Stomach (tissue), 19 donors: ENCODE results near the gene HTR3C. TPM values are rescaled to one million over a fixed set of nuclear protein-coding genes. Genes with fewer than 3 reads are reported as not detected.

ENCODE experiments used
- DNase-seq, 2 donors: peaks; one replicate each; pipeline versions ENCODE4 v3.0.0 to v3.0.0-alpha.2; 2013 to 2019
- H3K27ac ChIP-seq, 5 donors: fragments of 200-600 bp in 4 of 5; sonication (generic) in 4 of 5; one replicate each; pipeline ENCODE4 v1.5.1; 2013 to 2019; ENCODE audit warnings: mild to moderate bottlenecking in 1 of 5, moderate library complexity in 1 of 5
- H3K27me3 ChIP-seq, 3 donors: fragments of 200-600 bp; sonication (generic); one replicate each; pipeline ENCODE4 v1.5.1; 2017 to 2019; ENCODE audit warnings: mixed run types in 1 of 3
- H3K36me3 ChIP-seq, 4 donors: fragments of 200-600 bp; sonication (generic); 1 replicate in 3 of 4; 2 replicates in 1 of 4; pipeline ENCODE4 v1.5.1; 2016 to 2019
- H3K4me1 ChIP-seq, 4 donors: fragments of 200-600 bp; sonication (generic); one replicate each; pipeline ENCODE4 v1.5.1; 2016 to 2019
- H3K4me3 ChIP-seq, 4 donors: fragments of 200-600 bp; sonication (generic) in 3 of 4; one replicate each; pipeline ENCODE4 v1.5.1; 2016 to 2019; ENCODE audit warnings: mild to moderate bottlenecking in 1 of 4
- H3K9me3 ChIP-seq, 4 donors: fragments of 200-600 bp; sonication (generic); one replicate each; pipeline ENCODE4 v1.5.1; 2016 to 2019
- EP300 ChIP-seq: sonication (generic); formaldehyde crosslinking; IDR thresholded peaks from one replicate; pipeline ENCODE4 v1.6.1; 2017; ENCODE audit warnings: antibody characterized with exemption
- POLR2A ChIP-seq, 4 donors: fragments of 450-650 bp; IDR thresholded peaks; one replicate each; pipeline ENCODE4 v1.6.1; 2016; ENCODE audit warnings: antibody characterized with exemption in 4 of 4, control low read depth in 2 of 4, mild to moderate bottlenecking in 1 of 4, moderate library complexity in 1 of 4
- POLR2AphosphoS5 ChIP-seq, 3 donors: sonication (generic); formaldehyde crosslinking; IDR thresholded peaks; one replicate each; pipeline ENCODE4 v1.6.1; 2016; ENCODE audit warnings: antibody characterized with exemption in 3 of 3
- WGBS, 5 donors: extraction: QIAGEN DNeasy Blood & Tissue Kit in 3 of 5; methylation state at CpG; one replicate each; pipeline versions ENCODE4 v1.1.5 to v1.1.7; 2013 to 2018; 5-methylcytosine and 5-hydroxymethylcytosine counted together
- intact Hi-C: fragments of 100-400 bp; cut with DNase I; formaldehyde crosslinking; loops from one replicate; pipeline ENCODE4 v1.15.1; 2023; ENCODE audit warnings: low total_unique reads
- long read RNA-seq, 10 donors: transcript quantifications; one replicate each; lab custom pipeline, GENCODE V29; 2026
- polyA plus RNA-seq, 3 donors: library from polyadenylated mRNA; stranded (reverse); fragments of 200-250 nt; gene quantifications; one replicate each; pipeline ENCODE4 v1.2.3, GENCODE V29; 2013
- total RNA-seq, 5 donors: library from RNA; depleted of rRNA; stranded (reverse); fragments of >200 nt; gene quantifications; one replicate each; pipeline versions ENCODE4 v1.1.0 to v1.2.3, GENCODE V29; 2014 to 2016
- TF ChIP-seq, protein P1 (sequence below), 7 experiments: fragments of 450-650 bp in 4 of 7; fragments of 200-600 bp in 3 of 7; sonication (generic) in 3 of 7; IDR thresholded peaks; one replicate each; pipeline ENCODE4 v1.5.1; 2016 to 2019; ENCODE audit warnings: antibody characterized with exemption in 7 of 7, control low read depth in 2 of 7, mild to moderate bottlenecking in 1 of 7
- donor health status: healthy with polysubstance abuse.
- donor health status: Bipolar disorder and iron deficiency.
- donor health status: healthy.

The HTR3C gene, protein sequence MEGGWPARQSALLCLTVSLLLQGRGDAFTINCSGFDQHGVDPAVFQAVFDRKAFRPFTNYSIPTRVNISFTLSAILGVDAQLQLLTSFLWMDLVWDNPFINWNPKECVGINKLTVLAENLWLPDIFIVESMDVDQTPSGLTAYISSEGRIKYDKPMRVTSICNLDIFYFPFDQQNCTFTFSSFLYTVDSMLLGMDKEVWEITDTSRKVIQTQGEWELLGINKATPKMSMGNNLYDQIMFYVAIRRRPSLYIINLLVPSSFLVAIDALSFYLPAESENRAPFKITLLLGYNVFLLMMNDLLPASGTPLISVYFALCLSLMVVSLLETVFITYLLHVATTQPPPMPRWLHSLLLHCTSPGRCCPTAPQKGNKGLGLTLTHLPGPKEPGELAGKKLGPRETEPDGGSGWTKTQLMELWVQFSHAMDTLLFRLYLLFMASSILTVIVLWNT
- total RNA-seq: not detected
- polyA plus RNA-seq: not detected
- long read RNA-seq, donor 1: 0 reads
- long read RNA-seq, donor 2: 0 reads
- long read RNA-seq, donor 3: 0 reads
- long read RNA-seq, donor 4: 0 reads
- long read RNA-seq, donor 5: 0 reads
- long read RNA-seq, donor 6: 0 reads
- long read RNA-seq, donor 7: 0 reads
- long read RNA-seq, donor 8: 0 reads
- long read RNA-seq, donor 9: 0 reads
- long read RNA-seq, donor 10: 0 reads

- Histone ChIP-seq H3K4me3 (no peak within 1 kb of the TSS), H3K4me1 (no peaks in the 10 kb centered on the region), H3K27ac (no peak within 1 kb of the TSS), H3K9me3 (no peaks in the 10 kb centered on the region), H3K36me3 (no peaks in the 10 kb centered on the region), H3K27me3 (no peaks in the 10 kb centered on the region)
- WGBS, 5 donors: 60 to 71% (median 70%) methylated on average over 4 of the region's 4 CpGs
- intact Hi-C loops: no loop called here
- TF ChIP-seq POLR2AphosphoS5 (IDR thresholded peaks at IDR 0.05) (no peak), POLR2A (IDR thresholded peaks at IDR 0.05) (no peak), EP300 (no peak)
- TF ChIP-seq, protein P1, sequence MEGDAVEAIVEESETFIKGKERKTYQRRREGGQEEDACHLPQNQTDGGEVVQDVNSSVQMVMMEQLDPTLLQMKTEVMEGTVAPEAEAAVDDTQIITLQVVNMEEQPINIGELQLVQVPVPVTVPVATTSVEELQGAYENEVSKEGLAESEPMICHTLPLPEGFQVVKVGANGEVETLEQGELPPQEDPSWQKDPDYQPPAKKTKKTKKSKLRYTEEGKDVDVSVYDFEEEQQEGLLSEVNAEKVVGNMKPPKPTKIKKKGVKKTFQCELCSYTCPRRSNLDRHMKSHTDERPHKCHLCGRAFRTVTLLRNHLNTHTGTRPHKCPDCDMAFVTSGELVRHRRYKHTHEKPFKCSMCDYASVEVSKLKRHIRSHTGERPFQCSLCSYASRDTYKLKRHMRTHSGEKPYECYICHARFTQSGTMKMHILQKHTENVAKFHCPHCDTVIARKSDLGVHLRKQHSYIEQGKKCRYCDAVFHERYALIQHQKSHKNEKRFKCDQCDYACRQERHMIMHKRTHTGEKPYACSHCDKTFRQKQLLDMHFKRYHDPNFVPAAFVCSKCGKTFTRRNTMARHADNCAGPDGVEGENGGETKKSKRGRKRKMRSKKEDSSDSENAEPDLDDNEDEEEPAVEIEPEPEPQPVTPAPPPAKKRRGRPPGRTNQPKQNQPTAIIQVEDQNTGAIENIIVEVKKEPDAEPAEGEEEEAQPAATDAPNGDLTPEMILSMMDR (IDR thresholded peaks at IDR 0.05): no peak
- DNase-seq: no peak
These were observed at the start of gene HTR3C for GRCh38 chr3:184052767-184053166. TSS of gene HTR3C (plus strand) at chr3:184053047. CDS start at chr3:184053081, 34 bp downstream.

GRCh38 chr3:184003187-184003967, 49.5 kb upstream of the HTR3C start:
- WGBS, 5 donors: 73 to 76% (median 73%) methylated on average over 5 of the region's 5 CpGs
- H3K9me3 ChIP-seq: no peaks in the 10 kb centered on the region
- H3K36me3 ChIP-seq: peaks cover 0 to 28% (median 12%) of the 10 kb centered on the region in 4 donors
- no peak for DNase-seq
- TF ChIP-seq, protein P1 (IDR thresholded peaks at IDR 0.05): no peak
- no peak for TF ChIP-seq POLR2A (IDR thresholded peaks at IDR 0.05)
- TF ChIP-seq EP300: no peak
- no peak for TF ChIP-seq POLR2AphosphoS5 (IDR thresholded peaks at IDR 0.05)
- H3K4me1 ChIP-seq: peaks cover 6 to 59% (median 28%) of the 10 kb centered on the region in 4 donors
- no peaks in the 10 kb centered on the region for H3K27me3 ChIP-seq
- H3K4me3 ChIP-seq: no peak overlapping the region
- intact Hi-C loops: no loop called here
- H3K27ac ChIP-seq: peak overlapping the region in 1 of 5 donors; percentile 40

DNA sequence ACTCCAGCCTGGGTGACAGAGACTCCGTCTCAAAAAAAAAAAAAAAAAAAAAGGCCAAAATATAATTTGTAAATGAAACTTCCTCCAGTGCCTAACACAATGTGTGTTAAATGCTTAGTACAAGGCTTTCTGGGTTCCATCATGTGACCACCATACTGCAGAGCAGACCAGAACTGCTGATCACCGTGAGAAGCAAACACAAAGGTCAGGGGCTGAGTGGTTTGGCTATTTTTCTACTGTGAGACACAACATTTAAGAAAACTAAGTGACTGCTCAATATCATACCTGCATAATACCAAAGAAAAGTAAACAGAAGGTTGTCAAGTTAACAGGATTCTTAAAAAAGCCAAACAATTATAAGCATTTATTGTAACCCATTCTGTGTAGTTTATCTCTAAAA, 48.4 kb upstream of the HTR3C start:
- DNase-seq: no peak

More for the DNA sequence above, 48.4 kb upstream of the HTR3C start:
- Histone ChIP-seq H3K27ac (peak overlapping the region in 3 of 5 donors; percentile 7 to 69 (median 40)), H3K4me3 (no peak overlapping the region), H3K36me3 (peaks cover 0 to 39% (median 20%) of the 10 kb centered on the region in 4 donors), H3K4me1 (peaks cover 6 to 65% (median 29%) of the 10 kb centered on the region in 4 donors), H3K9me3 (no peaks in the 10 kb centered on the region), H3K27me3 (no peaks in the 10 kb centered on the region)
- 60 to 78% (median 61%) methylated on average over 2 of the region's 2 CpGs for WGBS, 5 donors
- intact Hi-C loops: no loop called here
- TF ChIP-seq POLR2AphosphoS5 (IDR thresholded peaks at IDR 0.05) (no peak), EP300 (no peak), POLR2A (IDR thresholded peaks at IDR 0.05) (no peak)
- TF ChIP-seq, protein P1 (IDR thresholded peaks at IDR 0.05): no peak
